ENCODE results near the gene CALD1.
"Not testable (repeated sequence)": the region's sequence is repeated elsewhere in the genome, so short reads cannot be mapped to it uniquely, and the experiment has no call there.

Gene CALD1

GRCh38 chr7:134954197-134955082 is 175.0 kb downstream of the CALD1 start:
- H3K27ac ChIP-seq: no peak overlapping the region
- no peak overlapping the region for H3K9ac ChIP-seq
- no peak overlapping the region for H3K4me3 ChIP-seq
- TF ChIP-seq Cebpa-rat (IDR thresholded peaks at IDR 0.05): no peak
- H3K36me3 ChIP-seq: peaks cover 98% of the 10 kb centered on the region
- no peaks in the 10 kb centered on the region for H4K20me1 ChIP-seq
- H3K27me3 ChIP-seq: no peaks in the 10 kb centered on the region
- H3K9me3 ChIP-seq: no peaks in the 10 kb centered on the region
- H3K4me2 ChIP-seq: no peak overlapping the region
- no peaks in the 10 kb centered on the region for H3K4me1 ChIP-seq

GRCh38 chr7:134957005-134957404 is 177.6 kb downstream of the CALD1 start:
- H3K36me3 ChIP-seq: peaks cover 98% of the 10 kb centered on the region
- TF ChIP-seq Cebpa-rat (IDR thresholded peaks at IDR 0.05): no peak

GRCh38 chr7:134959810-134960209 is 180.4 kb downstream of the CALD1 start:
- Histone ChIP-seq H3K9ac (no peak overlapping the region), H3K36me3 (peaks cover 98% of the 10 kb centered on the region), H3K4me2 (no peak overlapping the region), H3K27me3 (no peaks in the 10 kb centered on the region), H3K9me3 (no peaks in the 10 kb centered on the region), H3K4me3 (no peak overlapping the region), H3K4me1 (no peaks in the 10 kb centered on the region), H3K27ac (no peak overlapping the region), H4K20me1 (no peaks in the 10 kb centered on the region)
- TF ChIP-seq Cebpa-rat (IDR thresholded peaks at IDR 0.05): no peak

More at GRCh38 chr7:134957005-134957404, 177.6 kb downstream of the CALD1 start:
- H3K27ac ChIP-seq: no peak overlapping the region
- no peaks in the 10 kb centered on the region for H3K4me1 ChIP-seq
- H4K20me1 ChIP-seq: no peaks in the 10 kb centered on the region
- no peaks in the 10 kb centered on the region for H3K27me3 ChIP-seq
- no peak overlapping the region for H3K9ac ChIP-seq
- H3K4me2 ChIP-seq: no peak overlapping the region
- no peaks in the 10 kb centered on the region for H3K9me3 ChIP-seq
- no peak overlapping the region for H3K4me3 ChIP-seq

- TF ChIP-seq Cebpa-rat (IDR thresholded peaks at IDR 0.05): no peak
- no peak overlapping the region for H3K27ac ChIP-seq
- no peaks in the 10 kb centered on the region for H3K4me1 ChIP-seq
- no peaks in the 10 kb centered on the region for H3K27me3 ChIP-seq
- peaks cover 99% of the 10 kb centered on the region for H3K36me3 ChIP-seq
- H3K4me3 ChIP-seq: no peak overlapping the region
- no peaks in the 10 kb centered on the region for H3K9me3 ChIP-seq
- no peak overlapping the region for H3K4me2 ChIP-seq
- no peak overlapping the region for H3K9ac ChIP-seq
- H4K20me1 ChIP-seq: no peaks in the 10 kb centered on the region
Observed at GRCh38 chr7:134962270-134962780, 182.9 kb downstream of the CALD1 start.

- Histone ChIP-seq H4K20me1 (no peaks in the 10 kb centered on the region), H3K4me3 (no peak overlapping the region), H3K27me3 (no peaks in the 10 kb centered on the region), H3K9me3 (no peaks in the 10 kb centered on the region), H3K9ac (no peak overlapping the region), H3K4me2 (no peak overlapping the region), H3K27ac (no peak overlapping the region), H3K4me1 (no peaks in the 10 kb centered on the region), H3K36me3 (peaks cover 99% of the 10 kb centered on the region)
- no peak for TF ChIP-seq Cebpa-rat (IDR thresholded peaks at IDR 0.05)
Observed at GRCh38 chr7:134963036-134963435, 183.6 kb downstream of the CALD1 start.

GRCh38 chr7:134966691-134967090 is 187.3 kb downstream of the CALD1 start:
- Histone ChIP-seq H4K20me1 (no peaks in the 10 kb centered on the region), H3K27me3 (no peaks in the 10 kb centered on the region), H3K4me2 (no peak overlapping the region), H3K36me3 (peaks cover 84% of the 10 kb centered on the region), H3K9ac (no peak overlapping the region), H3K9me3 (no peaks in the 10 kb centered on the region), H3K27ac (no peak overlapping the region), H3K4me1 (no peaks in the 10 kb centered on the region), H3K4me3 (no peak overlapping the region)
- no peak for TF ChIP-seq Cebpa-rat (IDR thresholded peaks at IDR 0.05)

- Histone ChIP-seq H3K4me3 (no peak overlapping the region), H3K9me3 (no peaks in the 10 kb centered on the region), H3K27ac (no peak overlapping the region), H3K9ac (no peak overlapping the region), H3K4me2 (no peak overlapping the region), H3K4me1 (no peaks in the 10 kb centered on the region), H4K20me1 (no peaks in the 10 kb centered on the region), H3K27me3 (no peaks in the 10 kb centered on the region), H3K36me3 (peaks cover 74% of the 10 kb centered on the region)
- no peak for TF ChIP-seq Cebpa-rat (IDR thresholded peaks at IDR 0.05)
Observed at GRCh38 chr7:134968110-134968509, 188.7 kb downstream of the CALD1 start.

GRCh38 chr7:134981645-134982044 is 202.2 kb downstream of the CALD1 start:
- H3K27ac ChIP-seq, H3K4me1 ChIP-seq, H3K9ac ChIP-seq, H3K27me3 ChIP-seq, H3K36me3 ChIP-seq, H3K4me2 ChIP-seq, H4K20me1 ChIP-seq, H3K4me3 ChIP-seq: not testable (repeated sequence)
- peaks cover 16% of the 10 kb centered on the region for H3K9me3 ChIP-seq

- no peak for TF ChIP-seq Cebpa-rat (IDR thresholded peaks at IDR 0.05)
- Histone ChIP-seq H3K4me2 (peak overlapping the region; percentile 79), H3K9ac (peak overlapping the region; percentile 87), H3K4me3 (peak overlapping the region; percentile 80), H3K9me3 (no peaks in the 10 kb centered on the region), H3K27me3 (no peaks in the 10 kb centered on the region), H3K27ac (peak overlapping the region; percentile 84), H4K20me1 (no peaks in the 10 kb centered on the region), H3K36me3 (peaks cover 10% of the 10 kb centered on the region; the same call in 1 of the 2 replicates), H3K4me1 (peaks cover 16% of the 10 kb centered on the region)
Observed at GRCh38 chr7:134985894-134986362, 206.5 kb downstream of the CALD1 start.
